Kidney (tissue), 14 donors: ENCODE data around the gene PLEKHA6. TPM values are rescaled to one million over a fixed set of nuclear protein-coding genes. Genes with fewer than 3 reads are reported as not detected.

Experiments
- DNase-seq, 5 donors: peaks; one replicate each; pipeline ENCODE4 v3.0.0-alpha.2; 2013 to 2020
- FAIRE-seq: peaks from 2 replicates; lab custom pipeline; 2012; peaks lifted over from hg19 to GRCh38; lab: Jason Lieb, UNC
- H3K27ac ChIP-seq, 2 donors: one replicate each; pipeline ENCODE4 v1.7.0; 2013; ENCODE audit warnings: low read depth in 2 of 2, low read length in 2 of 2, inconsistent platforms in 1 of 2
- H3K27me3 ChIP-seq: one replicate; pipeline ENCODE4 v1.7.1; 2013; ENCODE audit warnings: low read length, inconsistent platforms; ENCODE audit not compliant: control insufficient read depth, insufficient read depth
- H3K36me3 ChIP-seq, 3 donors: one replicate each; pipeline versions ENCODE4 v1.7.0 to v1.7.1; 2013; ENCODE audit warnings: low read length in 3 of 3, control low read depth in 1 of 3, inconsistent platforms in 1 of 3; ENCODE audit not compliant: insufficient read depth in 3 of 3, control insufficient read depth in 2 of 3
- H3K4me1 ChIP-seq, 3 donors: one replicate each; pipeline versions ENCODE4 v1.7.0 to v1.7.1; 2013; ENCODE audit warnings: low read length in 3 of 3, inconsistent platforms in 1 of 3, low read depth in 1 of 3; ENCODE audit not compliant: control insufficient read depth in 2 of 3, insufficient read depth in 2 of 3
- H3K4me3 ChIP-seq, 3 donors: one replicate each; pipeline versions ENCODE4 v1.7.0 to v1.8.1; 2013; ENCODE audit warnings: low read length in 3 of 3, control low read depth in 1 of 3, inconsistent platforms in 1 of 3
- H3K9ac ChIP-seq, 3 donors: one replicate each; pipeline versions ENCODE4 v1.7.0 to v1.7.1; 2013; ENCODE audit warnings: low read length in 3 of 3, control low read depth in 1 of 3, inconsistent platforms in 1 of 3
- H3K9me3 ChIP-seq, 3 donors: one replicate each; pipeline versions ENCODE4 v1.7.0 to v1.7.1; 2013; ENCODE audit warnings: low read length in 3 of 3, control low read depth in 1 of 3, inconsistent platforms in 1 of 3; ENCODE audit not compliant: control insufficient read depth in 2 of 3, insufficient read depth in 1 of 3
- CTCF ChIP-seq: IDR thresholded peaks from 3 replicates; pipeline ENCODE4 v1.5.1; 2012; ENCODE audit warnings: mild to moderate bottlenecking, moderate library complexity, borderline replicate concordance; ENCODE audit not compliant: insufficient read depth; ENCODE audit errors: extremely low read depth
- intact Hi-C: fragments of 100-400 bp; cut with DNase I; formaldehyde crosslinking; loops from one replicate; pipeline ENCODE4 v1.11.1; 2022
- polyA plus RNA-seq: library from polyadenylated mRNA; stranded (reverse); fragments of 350-450 nt; fragmentation: Illumina TruSeq; extraction: RNeasy Lipid Tissue Mini Kit (QIAGEN cat#74804); gene quantifications from one replicate; pipeline ENCODE4 v1.2.3, GENCODE V29; 2014; ENCODE audit warnings: low read depth, low replicate concordance; ENCODE audit not compliant: insufficient read depth
- total RNA-seq: library from RNA; stranded (reverse); fragmentation: NEBNext Ultra II Directional; extraction: Animal tissue kit (Norgen Biotek cat#: 25700); gene quantifications from one replicate; pipeline ENCODE4 v1.2.1, GENCODE V29; 2021
- donor health status: control.
- donor health status: control.
- donor health status: control.
- donor health status: control.
- donor health status: control.
- donor health status: DM: yes; HTN: yes; CAD: no.
- donor health status: Normal renal cell carcinoma (clear cell type).

Gene PLEKHA6
- total and polyA plus RNA-seq, 2 donors from 2014 or later: 17.5 to 65.1 TPM

- DNase-seq: no peak
- Histone ChIP-seq H3K36me3 (peaks cover 13 to 41% (median 26%) of the 10 kb centered on the region in 3 donors), H3K9ac (peak overlapping the region in 1 of 3 donors; percentile 25), H3K27ac (peak overlapping the region in 1 of 2 donors; percentile 39), H3K4me1 (peaks cover 6 to 47% (median 33%) of the 10 kb centered on the region in 3 donors), H3K4me3 (no peak overlapping the region), H3K27me3 (no peaks in the 10 kb centered on the region), H3K9me3 (peaks cover 0 to 1% (median 0%) of the 10 kb centered on the region in 3 donors)
- no peak for FAIRE-seq
- intact Hi-C loops: no loop called here
- TF ChIP-seq CTCF: no peak
Measured at GRCh38 chr1:204274446-204274845, 85.3 kb downstream of the PLEKHA6 start.

- DNase-seq: no peak
- intact Hi-C loops: no loop called here
- Histone ChIP-seq H3K4me1 (peaks cover 0 to 41% (median 27%) of the 10 kb centered on the region in 3 donors), H3K9me3 (peaks cover 0 to 1% (median 0%) of the 10 kb centered on the region in 3 donors), H3K27me3 (no peaks in the 10 kb centered on the region), H3K9ac (no peak overlapping the region), H3K4me3 (no peak overlapping the region), H3K36me3 (peaks cover 13 to 48% (median 26%) of the 10 kb centered on the region in 3 donors), H3K27ac (no peak overlapping the region)
- no peak for TF ChIP-seq CTCF
- FAIRE-seq: no peak
Measured at GRCh38 chr1:204272505-204272904, 87.2 kb downstream of the PLEKHA6 start.

DNA sequence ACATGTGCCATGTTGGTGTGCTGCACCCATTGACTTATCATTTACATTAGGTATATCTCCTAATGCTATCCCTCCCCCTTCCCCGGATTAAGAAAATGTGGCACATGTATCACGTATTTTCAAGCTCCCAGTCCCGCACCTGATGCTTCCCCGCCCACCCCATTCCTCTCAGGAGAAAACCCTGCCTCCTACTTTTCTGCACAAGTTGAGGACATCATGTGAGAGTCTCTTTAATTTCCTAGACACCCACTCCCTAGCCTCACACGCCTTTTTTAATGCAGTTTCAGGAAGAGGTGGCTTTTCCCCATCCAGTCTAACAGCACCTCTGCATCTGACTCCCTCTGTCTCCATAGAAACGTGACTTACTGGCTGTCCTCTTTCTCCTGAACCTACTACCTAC, 87.8 kb downstream of the PLEKHA6 start:
- H3K9me3 ChIP-seq: peaks cover 0 to 1% (median 0%) of the 10 kb centered on the region in 3 donors
- peak in 1 of 5 donors; percentile 22 for DNase-seq
- H3K9ac ChIP-seq: no peak overlapping the region
- H3K27ac ChIP-seq: no peak overlapping the region
- intact Hi-C loops: no loop called here
- no peak for FAIRE-seq
- no peaks in the 10 kb centered on the region for H3K27me3 ChIP-seq
- no peak overlapping the region for H3K4me3 ChIP-seq
- H3K36me3 ChIP-seq: peaks cover 14 to 48% (median 32%) of the 10 kb centered on the region in 3 donors
- TF ChIP-seq CTCF: no peak
- peaks cover 2 to 41% (median 27%) of the 10 kb centered on the region in 3 donors for H3K4me1 ChIP-seq

DNA sequence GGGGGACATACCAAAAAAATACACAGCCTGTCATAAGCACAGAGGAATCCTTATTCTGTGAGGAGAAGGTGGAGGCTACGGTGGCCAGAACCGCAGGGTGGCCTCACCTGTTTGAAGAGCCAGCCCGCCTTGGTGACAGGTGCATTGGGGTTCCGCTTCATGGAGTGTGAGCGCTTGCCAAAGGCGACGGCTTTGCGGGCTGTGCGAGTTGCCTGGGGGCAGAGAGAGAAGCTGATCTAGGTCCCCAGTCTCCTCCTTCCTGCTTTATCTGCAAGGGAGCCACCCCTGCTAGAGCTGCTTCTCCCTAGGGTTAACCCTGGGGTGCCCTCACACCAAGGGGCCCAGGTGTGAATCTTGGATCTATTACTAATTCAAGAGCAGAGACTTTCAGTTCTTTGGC, 91.6 kb downstream of the PLEKHA6 start:
- TF ChIP-seq CTCF: no peak
- intact Hi-C loops: no loop called here
- Histone ChIP-seq H3K27me3 (no peaks in the 10 kb centered on the region), H3K36me3 (peaks cover 14 to 53% (median 37%) of the 10 kb centered on the region in 3 donors), H3K9ac (no peak overlapping the region), H3K27ac (peak overlapping the region in 1 of 2 donors; percentile 90), H3K4me3 (no peak overlapping the region), H3K9me3 (peaks cover 0 to 1% (median 0%) of the 10 kb centered on the region in 3 donors), H3K4me1 (peaks cover 5 to 50% (median 44%) of the 10 kb centered on the region in 3 donors)
- peak in 1 of 5 donors; percentile 63 for DNase-seq
- FAIRE-seq: no peak
